Testis (tissue), 3 donors: Measurements from ENCODE around the gene LRRC47. TPM values are rescaled to one million over a fixed set of nuclear protein-coding genes. Genes with fewer than 3 reads are reported as not detected.
A peak's percentile ranks its signal among the peaks of the same experiment; 100 is the strongest.

Experiments used
- DNase-seq: peaks from one replicate; pipeline ENCODE4 v3.0.0-alpha.2; 2019
- H3K27ac ChIP-seq, 2 donors: fragments of 200-600 bp; sonication (generic); one replicate each; pipeline ENCODE4 v1.5.1; 2019
- H3K27me3 ChIP-seq: fragments of 200-600 bp; sonication (generic); one replicate; pipeline ENCODE4 v1.5.1; 2019
- H3K36me3 ChIP-seq: fragments of 200-600 bp; sonication (generic); one replicate; pipeline ENCODE4 v1.5.1; 2017; ENCODE audit warnings: low read depth; ENCODE audit errors: missing control alignments
- H3K4me1 ChIP-seq: fragments of 200-600 bp; sonication (generic); one replicate; pipeline ENCODE4 v1.5.1; 2019
- H3K4me3 ChIP-seq, 2 donors: fragments of 200-600 bp; sonication (generic); one replicate each; pipeline ENCODE4 v1.5.1; 2017 to 2019
- H3K9me3 ChIP-seq: fragments of 200-600 bp; sonication (generic); one replicate; pipeline ENCODE4 v1.5.1; 2017
- CTCF ChIP-seq, 3 experiments: fragments of 450-650 bp in 2 of 3; fragments of 200-600 bp in 1 of 3; sonication (generic) in 1 of 3; IDR thresholded peaks; one replicate each; pipeline ENCODE4 v1.5.1; 2016 to 2019; ENCODE audit warnings: antibody characterized with exemption in 3 of 3, mild to moderate bottlenecking in 2 of 3, moderate library complexity in 1 of 3
- POLR2A ChIP-seq: fragments of 450-650 bp; IDR thresholded peaks from one replicate; pipeline ENCODE4 v1.6.1; 2017; ENCODE audit warnings: antibody characterized with exemption, mild to moderate bottlenecking, moderate library complexity
- WGBS, 2 donors: methylation state at CpG; one replicate each; pipeline ENCODE4 v1.1.5; 2018; 5-methylcytosine and 5-hydroxymethylcytosine counted together
- intact Hi-C: fragments of 100-400 bp; cut with DNase I; formaldehyde crosslinking; loops from one replicate; pipeline ENCODE4 v1.15.1; 2023; ENCODE audit warnings: low total_unique reads
- polyA plus RNA-seq: library from polyadenylated mRNA; stranded (reverse); fragments of 350-450 nt; fragmentation: Illumina TruSeq; extraction: RNeasy Lipid Tissue Mini Kit (QIAGEN cat#74804); gene quantifications from one replicate; pipeline ENCODE4 v1.2.3, GENCODE V29; 2014; ENCODE audit warnings: low read depth, low replicate concordance; ENCODE audit not compliant: insufficient read depth
- total RNA-seq, 2 donors: library from RNA; depleted of rRNA; stranded (reverse); fragments of >200 nt; gene quantifications; one replicate each; pipeline ENCODE4 v1.2.3, GENCODE V29; 2016

The LRRC47 gene
- total and polyA plus RNA-seq, 3 donors from 2014 or later: 27.6 to 46.6 (median 45.9) TPM

DNA sequence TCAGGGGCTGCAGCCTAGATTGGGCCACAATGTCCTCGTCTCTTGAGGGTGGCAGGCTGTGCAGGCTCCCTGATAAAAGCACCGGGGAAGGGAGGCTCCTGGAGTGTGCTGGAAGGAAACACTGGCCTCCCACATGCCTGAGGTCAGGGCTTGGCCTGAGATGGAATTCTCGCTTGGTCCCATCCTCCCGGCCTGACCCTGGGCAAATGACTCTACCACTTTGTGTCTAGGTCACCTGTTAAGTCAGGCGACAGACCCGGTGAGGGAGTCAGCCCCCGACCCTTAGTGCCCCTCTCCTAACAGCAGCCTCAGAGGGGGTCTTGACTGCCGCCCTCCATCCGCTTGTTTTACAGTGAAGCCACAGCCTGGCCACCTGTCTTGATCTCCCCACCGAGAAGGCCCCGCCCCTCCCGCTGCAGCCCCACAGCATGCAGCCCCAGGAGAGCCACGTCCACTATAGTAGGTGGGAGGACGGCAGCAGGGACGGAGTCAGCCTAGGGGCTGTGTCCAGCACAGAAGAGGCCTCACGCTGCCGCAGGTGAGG, 21.3 kb downstream of the LRRC47 start:
- peak; percentile 92 for DNase-seq
- Histone ChIP-seq H3K36me3 (no peaks in the 10 kb centered on the region), H3K9me3 (no peaks in the 10 kb centered on the region), H3K27me3 (no peaks in the 10 kb centered on the region), H3K4me3 (no peak overlapping the region), H3K4me1 (peaks cover 45% of the 10 kb centered on the region), H3K27ac (peak overlapping the region; percentile 76)
- intact Hi-C loops: no loop called here
- 33 to 53% methylated on average over 3 to 17 of the region's 17 CpGs for WGBS, 2 donors
- TF ChIP-seq POLR2A: no peak
- TF ChIP-seq CTCF (IDR thresholded peaks at IDR 0.05): no peak

GRCh38 chr1:3774276-3774945, 21.9 kb downstream of the LRRC47 start:
- Histone ChIP-seq H3K27ac (peak overlapping the region; percentile 76), H3K36me3 (no peaks in the 10 kb centered on the region), H3K4me3 (peak overlapping the region in 1 of 2 donors; percentile 70), H3K4me1 (peaks cover 45% of the 10 kb centered on the region), H3K27me3 (no peaks in the 10 kb centered on the region), H3K9me3 (no peaks in the 10 kb centered on the region)
- DNase-seq: no peak
- intact Hi-C loops: no loop called here
- TF ChIP-seq POLR2A (no peak), CTCF (IDR thresholded peaks at IDR 0.05) (no peak)
- WGBS, 2 donors: 43 to 62% methylated on average over 16 to 19 of the region's 19 CpGs

GRCh38 chr1:3773572-3774275, 22.6 kb downstream of the LRRC47 start:
- Histone ChIP-seq H3K27me3 (no peaks in the 10 kb centered on the region), H3K4me1 (peaks cover 45% of the 10 kb centered on the region), H3K36me3 (no peaks in the 10 kb centered on the region), H3K4me3 (peak overlapping the region; percentile 62 to 70), H3K27ac (peak overlapping the region; percentile 76), H3K9me3 (no peaks in the 10 kb centered on the region)
- intact Hi-C loops: no loop called here
- TF ChIP-seq POLR2A (no peak), CTCF (IDR thresholded peaks at IDR 0.05) (no peak)
- DNase-seq: no peak
- 52 to 68% methylated on average over 7 to 15 of the region's 16 CpGs for WGBS, 2 donors

DNA sequence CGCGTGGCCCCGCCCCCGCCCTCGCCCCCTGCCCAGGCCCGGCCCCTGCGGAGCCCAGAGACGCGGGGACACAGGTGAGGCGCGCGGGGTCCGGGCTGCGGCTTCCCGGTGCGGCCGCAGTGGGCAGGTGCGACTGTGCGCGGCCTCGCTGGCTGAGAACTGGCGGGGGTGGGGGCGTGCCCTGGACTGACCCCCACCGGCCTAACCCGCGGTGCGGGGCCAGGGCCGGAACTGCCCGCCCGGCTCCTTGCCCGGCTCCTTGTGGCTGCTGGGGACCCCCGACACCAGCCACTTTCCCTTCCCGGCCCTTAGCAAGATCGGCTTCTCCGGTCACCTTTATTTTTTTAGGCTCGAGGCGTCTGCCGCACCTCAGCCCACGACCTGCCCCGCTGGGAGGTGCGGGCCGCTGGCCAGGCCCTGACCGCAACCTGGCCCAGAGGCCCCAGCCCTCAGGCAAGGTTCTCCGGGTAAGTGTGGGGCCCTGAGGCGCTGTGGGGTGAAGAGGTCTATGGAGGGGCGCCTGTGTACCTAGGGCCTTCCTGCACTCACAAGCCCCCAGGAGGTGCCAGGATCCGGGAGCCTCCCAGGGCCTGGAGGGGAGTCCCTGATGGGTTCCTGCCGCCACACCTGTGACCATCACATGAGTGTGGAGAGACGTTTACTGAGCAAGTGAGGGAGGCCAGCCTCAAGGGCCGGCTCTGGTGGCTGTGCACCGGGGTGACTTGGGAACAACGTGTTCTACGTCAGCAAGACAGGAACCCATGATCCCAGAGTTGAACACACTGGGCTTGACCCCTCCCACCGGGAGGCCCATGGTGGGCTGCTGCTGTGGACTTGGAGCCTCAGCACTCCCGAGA, 23.4 kb downstream of the LRRC47 start, which contains the start of gene SMIM1:
SMIM1 (plus strand) TSS at position 35 of the 857 bp plus-strand sequence. CDS start 2,625 bp downstream, outside the sequence.
- H3K27ac ChIP-seq: peak within 1 kb of the TSS; percentile 76 to 87
- peak within 1 kb of the TSS; percentile 62 to 70 for H3K4me3 ChIP-seq
- WGBS, 2 donors: 9 to 15% methylated on average over 7 to 42 of the region's 55 CpGs
- H3K36me3 ChIP-seq: no peaks in the 10 kb centered on the region
- H3K27me3 ChIP-seq: no peaks in the 10 kb centered on the region
- TF ChIP-seq POLR2A (no peak), CTCF (IDR thresholded peaks at IDR 0.05) (no peak)
- no peaks in the 10 kb centered on the region for H3K9me3 ChIP-seq
- peaks cover 45% of the 10 kb centered on the region for H3K4me1 ChIP-seq
- intact Hi-C loops: no loop called here
- DNase-seq: peak; percentile 43
